LoVo (cell line): Measurements from ENCODE around the gene SCRN3.
"Not testable (repeated sequence)": the region's sequence is repeated elsewhere in the genome, so short reads cannot be mapped to it uniquely, and the experiment has no call there.

ENCODE experiments used
- DNase-seq: peaks from one replicate; pipeline ENCODE4 v3.0.0-alpha.2; 2016; ENCODE audit warnings: low spot score

Gene SCRN3, protein sequence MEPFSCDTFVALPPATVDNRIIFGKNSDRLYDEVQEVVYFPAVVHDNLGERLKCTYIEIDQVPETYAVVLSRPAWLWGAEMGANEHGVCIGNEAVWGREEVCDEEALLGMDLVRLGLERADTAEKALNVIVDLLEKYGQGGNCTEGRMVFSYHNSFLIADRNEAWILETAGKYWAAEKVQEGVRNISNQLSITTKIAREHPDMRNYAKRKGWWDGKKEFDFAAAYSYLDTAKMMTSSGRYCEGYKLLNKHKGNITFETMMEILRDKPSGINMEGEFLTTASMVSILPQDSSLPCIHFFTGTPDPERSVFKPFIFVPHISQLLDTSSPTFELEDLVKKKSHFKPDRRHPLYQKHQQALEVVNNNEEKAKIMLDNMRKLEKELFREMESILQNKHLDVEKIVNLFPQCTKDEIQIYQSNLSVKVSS

DNA sequence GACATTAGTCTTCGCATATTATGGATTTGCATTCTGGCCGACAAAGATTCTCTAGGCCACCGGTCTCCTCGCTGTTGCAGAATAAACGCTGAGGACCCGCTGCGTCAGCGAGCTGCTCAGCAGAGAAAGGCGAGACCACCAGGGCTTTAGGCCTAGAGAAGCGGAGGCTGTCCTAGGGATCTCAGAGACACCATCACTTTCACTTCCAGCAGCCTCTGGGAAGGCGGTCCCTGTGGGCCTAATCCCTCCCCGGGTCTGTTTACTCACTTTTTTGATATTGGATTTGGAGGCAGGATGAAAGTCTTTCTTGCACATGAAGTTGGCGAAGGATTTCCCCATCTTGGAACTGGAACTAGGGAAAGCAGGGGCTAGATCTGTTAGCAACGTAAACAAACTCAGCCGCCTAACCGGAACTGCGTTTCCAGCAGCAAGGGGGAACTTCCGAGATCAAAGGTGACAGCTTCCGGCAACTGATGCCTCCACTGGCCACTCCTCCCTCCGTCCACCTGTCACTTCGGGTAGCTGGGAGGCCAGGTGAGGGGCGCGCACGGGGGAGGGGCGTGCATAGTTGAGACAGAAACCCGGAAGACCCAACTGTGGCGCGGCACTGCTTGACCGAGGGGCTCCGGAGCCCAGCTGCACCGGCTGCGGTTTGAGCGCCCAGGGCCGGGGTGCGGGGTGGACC lies at the start of gene SCRN3:
Gene SCRN3, plus strand, starts transcription at position 447 of the 685 bp plus-strand sequence. CDS start 2,554 bp downstream, outside the sequence.
- peak; percentile 85 for DNase-seq

DNA sequence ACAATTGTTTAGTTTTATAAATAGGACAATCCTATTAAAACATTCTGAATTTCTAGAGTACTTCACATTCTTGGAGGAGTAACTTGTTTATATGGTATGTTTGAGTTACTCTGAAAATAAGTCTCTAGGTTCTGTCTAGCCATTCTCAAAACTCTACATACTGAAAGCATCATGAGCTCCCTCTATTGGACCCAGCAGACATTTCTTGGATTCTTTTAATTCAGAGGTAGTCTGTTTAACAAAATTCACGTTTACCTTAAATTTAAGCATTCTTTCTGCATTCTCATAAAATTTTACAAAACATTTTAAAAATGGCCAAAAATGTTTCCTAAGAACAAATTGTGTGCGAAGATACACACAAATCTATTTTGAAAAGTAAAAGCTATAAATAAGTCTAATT lies 45.5 kb upstream of the SCRN3 start:
- DNase-seq, result peak; percentile 8

DNA sequence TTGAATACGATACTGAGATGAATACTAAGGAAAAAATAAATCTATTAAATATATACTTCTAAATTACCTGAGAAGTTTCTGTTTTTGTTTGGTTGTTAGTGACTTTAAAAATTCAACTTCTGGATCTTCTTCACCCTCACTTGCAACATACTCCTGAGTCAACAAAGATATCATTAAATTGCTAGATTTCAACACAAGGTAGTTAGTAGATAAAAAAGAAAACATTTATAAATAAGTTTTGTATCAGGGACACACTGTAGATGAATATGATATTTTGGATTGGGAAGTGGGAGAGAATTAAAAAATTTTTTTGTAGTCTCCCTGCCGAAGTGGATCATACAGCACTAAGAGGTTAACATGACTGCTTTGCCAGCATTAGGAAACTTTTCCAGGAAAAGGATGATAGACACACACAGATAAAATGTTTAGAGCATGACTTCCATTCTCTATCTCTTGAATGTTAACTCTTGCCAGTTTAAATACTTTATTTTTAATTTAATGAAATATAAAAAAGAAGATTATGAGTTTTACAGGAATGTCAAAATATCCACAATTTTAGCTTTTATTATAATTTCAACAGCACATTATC lies 44.8 kb upstream of the SCRN3 start:
- no peak for DNase-seq

DNA sequence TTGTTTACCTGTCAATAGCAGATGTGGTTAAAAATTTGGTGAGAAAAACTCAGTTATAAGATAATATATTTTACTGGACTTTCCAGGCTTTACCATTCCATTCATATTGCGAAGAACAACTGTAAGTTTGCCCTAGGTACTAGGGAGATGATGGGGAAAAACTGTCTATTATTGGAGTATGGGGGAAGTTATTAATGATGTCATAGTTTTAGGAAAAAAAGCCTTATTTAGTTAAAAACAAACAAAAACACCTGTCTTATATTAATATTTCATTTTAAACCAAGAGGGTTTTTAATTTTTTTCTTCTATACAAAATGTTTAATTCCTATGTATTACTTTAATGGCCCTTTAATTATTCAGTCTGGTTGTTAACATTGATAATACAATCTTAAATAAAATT lies 42.5 kb upstream of the SCRN3 start:
- no peak for DNase-seq

DNA sequence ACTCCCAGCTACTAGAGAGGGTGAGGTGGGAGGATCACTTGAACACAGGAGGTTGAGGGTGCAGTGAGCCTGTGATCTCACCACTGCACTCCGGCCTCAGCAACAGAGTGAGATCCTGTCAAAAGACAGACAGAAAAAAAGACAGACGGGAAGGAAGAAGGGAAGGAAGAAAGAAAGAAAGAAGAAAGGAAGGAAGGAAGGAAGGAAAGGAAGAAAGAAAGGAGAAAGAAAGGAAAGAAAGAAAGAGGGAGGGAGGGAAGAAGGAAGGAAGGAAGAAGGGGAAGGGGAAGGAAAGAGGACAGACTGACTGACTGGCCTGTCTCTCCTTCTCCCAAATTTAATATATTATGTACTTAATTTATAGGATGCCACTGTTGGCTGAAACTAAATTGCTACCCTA lies 39.2 kb upstream of the SCRN3 start:
- DNase-seq, result no peak

DNA sequence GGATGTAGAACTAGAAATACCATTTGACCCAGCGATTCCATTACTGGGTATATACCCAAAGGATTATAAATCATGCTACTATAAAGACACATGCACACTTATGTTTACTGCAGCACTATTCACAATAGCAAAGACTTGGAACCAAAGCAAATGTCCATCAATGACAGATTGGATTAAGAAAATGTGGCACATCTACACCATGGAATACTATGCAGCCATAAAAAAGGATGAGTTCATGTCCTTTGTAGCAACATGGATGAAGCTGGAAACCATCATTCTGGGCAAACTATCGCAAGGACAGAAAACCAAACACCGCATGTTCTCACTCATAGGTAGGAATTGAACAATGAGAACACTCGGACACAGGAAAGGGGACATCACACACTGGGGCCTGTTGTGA lies 35.9 kb upstream of the SCRN3 start:
- DNase-seq, result not testable (repeated sequence)

DNA sequence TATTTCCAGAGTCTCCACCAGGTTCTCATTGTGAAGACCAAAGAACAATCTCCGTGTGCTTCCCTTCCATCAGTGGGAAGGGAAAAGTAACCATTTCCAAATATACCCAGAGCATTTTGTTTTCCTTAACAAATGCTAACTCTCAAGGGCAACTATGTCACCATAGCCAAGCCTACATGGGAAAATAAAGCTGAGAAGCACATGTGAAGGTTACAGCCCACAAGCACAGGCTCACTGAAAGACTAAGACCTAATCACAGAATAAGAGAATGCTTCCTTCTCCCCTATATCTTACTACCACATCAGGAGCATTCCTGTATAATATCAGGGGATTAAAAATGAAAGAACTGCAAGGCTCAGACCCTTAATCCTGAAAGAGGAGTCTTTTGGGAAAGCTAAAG lies 32.6 kb upstream of the SCRN3 start:
- no peak for DNase-seq

DNA sequence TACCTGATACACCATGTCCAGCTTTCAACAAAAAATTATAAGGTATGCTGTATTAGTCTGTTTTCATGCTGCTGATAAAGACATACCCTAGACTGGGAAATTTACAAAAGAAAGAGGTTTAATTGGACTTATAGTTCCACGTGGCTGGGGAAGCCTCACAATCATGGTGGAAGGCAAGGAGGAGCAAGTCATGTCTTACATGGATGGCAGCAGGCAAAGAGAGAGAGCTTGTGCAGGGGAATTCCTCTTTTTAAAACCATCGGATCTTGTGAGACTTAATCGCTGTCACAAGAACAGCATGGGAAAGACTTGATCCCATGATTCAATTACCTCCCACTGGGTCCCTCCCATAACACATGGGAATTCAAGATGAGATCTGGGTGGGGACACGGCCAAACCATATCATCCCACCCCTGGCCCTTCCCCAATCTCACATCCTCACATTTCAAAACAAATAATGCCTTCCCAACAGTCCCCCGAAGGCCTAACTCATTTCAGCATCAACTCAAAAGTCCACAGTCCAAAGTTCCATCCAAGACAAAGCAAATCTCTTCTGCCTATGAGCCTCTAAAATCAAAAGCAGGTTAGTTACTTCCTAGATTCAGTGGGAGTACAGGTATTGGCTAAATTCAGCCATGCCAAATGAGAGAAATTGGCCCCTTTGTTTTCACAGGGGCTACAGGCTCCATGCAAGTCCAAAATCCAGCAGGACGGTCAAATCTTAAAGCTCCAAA lies 31.9 kb upstream of the SCRN3 start:
- DNase-seq, result not testable (repeated sequence)

DNA sequence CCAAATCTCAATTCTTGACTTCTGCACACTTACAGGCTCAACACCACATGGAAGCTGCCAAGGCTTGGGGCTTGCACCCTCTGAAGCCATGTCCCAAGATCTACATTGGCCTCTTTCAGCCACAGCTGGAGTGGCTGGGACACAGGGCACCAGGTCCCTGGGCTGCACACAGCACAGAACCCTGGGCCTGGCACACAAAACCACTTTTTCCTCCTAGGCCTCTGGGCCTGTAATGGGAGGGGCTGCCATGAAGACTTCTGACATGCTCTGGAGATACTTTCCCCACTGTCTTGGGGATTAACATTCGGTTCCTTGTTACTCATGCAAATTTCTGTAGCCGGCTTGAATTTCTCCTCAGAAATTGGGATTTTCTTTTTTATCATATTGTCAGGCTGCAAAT lies 30.9 kb upstream of the SCRN3 start:
- no peak for DNase-seq

DNA sequence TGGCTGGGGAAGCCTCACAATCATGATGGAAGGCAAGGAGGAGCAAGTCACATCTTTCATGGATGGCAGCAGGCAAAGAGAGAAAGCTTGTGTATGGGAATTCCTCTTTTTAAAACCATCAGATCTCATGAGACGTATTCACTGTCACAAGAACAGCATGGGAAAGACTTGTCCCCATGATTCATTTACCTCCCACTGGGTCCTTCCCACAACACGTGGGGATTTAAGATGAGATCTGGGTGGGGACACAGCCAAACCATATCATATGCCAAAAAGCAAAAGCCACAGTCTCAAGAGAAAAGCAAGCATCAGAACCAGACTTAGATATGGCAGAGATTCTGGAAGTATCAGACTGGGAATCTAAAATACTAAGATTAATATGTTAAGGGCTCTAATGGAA lies 30.0 kb upstream of the SCRN3 start:
- DNase-seq, result no peak

DNA sequence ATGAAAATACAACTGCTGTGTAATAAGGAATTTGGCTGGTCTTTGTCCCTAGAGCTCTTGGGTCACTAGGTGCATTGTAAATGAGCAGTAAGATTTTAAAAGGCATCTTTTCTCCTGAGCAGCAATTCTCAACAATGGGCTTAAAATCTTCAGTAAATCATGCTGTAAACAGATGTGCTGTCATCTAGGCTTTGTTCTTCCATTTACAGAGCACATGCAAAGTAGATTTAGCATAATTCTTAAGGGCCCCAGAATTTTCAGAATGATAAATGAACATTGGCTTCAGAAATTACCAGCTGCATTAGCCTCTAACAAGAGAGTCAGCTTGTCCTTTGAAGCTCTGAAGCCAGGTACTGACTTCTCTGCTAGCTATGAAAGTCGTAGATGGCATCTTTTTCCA lies 26.8 kb upstream of the SCRN3 start:
- DNase-seq, result no peak

DNA sequence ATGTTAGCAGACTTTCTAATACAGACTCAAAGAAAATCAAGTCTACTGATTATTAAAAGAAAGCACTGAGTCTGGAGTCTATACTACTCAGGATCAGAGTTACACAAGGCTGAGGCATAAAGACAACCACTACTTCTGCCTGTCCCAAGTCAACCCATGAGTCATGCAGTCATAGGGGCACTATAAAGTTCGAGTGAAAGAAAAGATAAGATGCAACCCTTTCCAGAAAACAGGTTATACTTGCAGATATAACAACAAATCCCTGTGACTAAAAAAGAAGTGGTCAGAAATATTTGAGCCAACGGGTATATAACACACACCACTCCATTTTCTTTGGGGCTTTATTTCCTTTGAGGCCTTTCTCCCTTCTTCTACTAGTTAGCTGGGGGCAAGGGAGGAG lies 18.6 kb upstream of the SCRN3 start:
- no peak for DNase-seq

DNA sequence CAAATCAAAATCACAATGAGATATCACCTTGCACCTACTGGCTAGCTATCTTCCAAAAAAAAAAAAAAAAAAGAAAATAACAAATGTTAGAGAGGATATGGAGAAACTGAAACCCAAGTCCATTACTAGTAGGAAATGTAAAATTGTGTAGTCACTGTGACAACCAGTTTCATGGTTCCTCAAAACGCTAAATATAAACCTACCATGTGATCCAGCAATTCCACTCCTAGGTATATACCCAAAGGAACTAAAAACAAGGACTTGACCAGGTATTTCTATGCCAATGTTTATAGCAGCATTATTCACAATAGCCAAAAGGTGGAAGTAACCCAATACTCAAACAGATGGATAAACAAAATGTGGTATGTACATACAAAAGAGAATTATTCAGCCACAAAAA lies 11.7 kb upstream of the SCRN3 start:
- no peak for DNase-seq

DNA sequence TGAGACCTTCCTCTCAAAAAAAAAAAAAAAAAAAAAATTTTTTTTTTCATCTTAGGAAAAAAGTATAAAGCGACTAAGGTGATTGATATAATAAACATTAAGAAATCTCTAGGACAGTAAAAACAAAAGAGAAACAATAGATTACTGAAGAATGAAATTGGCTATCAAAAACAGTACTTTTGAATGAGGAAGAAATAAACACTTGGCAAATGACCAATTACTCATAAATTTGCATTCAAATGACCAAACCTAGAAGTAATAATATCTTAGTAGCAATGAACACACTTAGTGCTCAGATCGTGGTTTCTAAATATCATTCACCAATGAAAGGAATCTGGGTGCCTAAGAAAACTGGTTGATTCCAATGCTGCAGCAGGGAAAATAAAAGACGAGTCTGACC lies 10.3 kb upstream of the SCRN3 start:
- no peak for DNase-seq

DNA sequence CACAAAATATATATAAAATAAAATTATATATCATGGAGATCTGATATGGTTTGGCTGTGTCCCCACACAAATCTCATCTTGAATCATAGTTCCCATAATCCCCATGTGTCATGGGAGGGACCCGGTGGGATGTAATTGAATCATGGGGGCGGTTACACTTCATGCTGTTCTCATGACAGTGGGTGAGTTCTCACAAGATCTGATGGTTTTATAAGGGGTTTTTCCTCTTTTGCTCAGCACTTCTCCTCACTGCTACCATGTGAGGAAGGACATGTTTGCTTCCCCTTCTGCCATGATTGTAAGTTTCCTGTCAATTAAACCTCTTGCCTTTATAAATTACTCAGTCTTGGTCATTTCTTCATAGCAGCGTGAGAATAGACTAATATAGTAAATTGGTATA lies 6.8 kb upstream of the SCRN3 start:
- not testable (repeated sequence) for DNase-seq

DNA sequence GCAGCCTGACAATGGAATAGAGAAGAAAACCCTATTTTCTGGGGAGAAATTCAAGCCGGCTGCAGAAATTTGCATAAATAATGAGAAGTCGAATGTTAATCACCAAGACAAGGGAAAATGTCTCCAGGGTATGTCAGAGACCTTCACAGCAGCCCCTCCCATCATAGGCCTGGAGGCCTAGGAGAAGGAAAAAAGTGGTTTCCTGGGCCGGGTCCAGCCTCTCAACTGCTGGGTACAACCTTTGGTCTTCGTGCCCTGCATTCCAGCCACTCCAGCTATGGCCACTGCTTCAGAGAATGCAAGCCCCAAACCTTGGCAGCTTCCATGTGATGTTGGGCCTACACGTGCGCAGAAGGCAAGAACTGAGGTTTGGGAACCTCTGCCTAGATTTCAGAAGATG lies 6.0 kb upstream of the SCRN3 start:
- no peak for DNase-seq

DNA sequence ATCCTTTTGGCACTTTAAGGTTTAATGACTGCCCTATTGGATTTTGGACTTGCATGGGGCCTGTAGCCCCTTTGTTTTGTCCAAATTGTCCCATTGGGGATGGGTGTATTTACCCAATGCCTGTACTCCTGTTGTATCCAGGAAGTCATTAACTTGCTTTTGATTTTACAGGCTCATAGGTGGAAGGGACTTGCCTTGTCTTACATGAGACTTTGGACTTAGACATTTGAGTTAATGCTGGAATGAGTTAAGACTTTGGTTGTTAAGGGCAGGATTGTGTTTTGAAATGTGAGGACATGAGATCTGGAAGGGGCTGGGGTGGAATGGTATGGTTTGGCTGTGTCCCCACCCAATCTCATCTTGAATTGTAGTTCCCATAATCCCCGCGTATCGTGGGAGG lies 5.2 kb upstream of the SCRN3 start:
- DNase-seq, result not testable (repeated sequence)

DNA sequence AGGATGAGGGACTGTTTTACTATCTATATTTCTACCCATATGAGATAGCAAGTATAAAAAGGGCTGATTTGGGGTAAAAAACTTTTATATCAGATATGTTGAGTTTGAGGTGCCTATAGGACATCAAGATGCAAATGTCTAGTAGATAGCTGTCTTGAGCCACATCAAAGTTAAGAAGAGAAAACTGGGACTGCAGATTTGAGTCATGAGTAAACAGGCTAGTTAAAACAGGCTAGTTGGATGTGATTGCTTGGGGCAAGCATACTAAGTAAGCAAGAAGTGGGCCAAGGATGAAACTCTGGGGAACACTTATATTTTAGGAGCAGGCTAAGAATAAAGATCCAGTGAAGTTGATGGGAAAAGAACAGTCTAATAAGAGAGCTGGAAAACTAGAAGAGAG lies 2.8 kb upstream of the SCRN3 start:
- no peak for DNase-seq

DNA sequence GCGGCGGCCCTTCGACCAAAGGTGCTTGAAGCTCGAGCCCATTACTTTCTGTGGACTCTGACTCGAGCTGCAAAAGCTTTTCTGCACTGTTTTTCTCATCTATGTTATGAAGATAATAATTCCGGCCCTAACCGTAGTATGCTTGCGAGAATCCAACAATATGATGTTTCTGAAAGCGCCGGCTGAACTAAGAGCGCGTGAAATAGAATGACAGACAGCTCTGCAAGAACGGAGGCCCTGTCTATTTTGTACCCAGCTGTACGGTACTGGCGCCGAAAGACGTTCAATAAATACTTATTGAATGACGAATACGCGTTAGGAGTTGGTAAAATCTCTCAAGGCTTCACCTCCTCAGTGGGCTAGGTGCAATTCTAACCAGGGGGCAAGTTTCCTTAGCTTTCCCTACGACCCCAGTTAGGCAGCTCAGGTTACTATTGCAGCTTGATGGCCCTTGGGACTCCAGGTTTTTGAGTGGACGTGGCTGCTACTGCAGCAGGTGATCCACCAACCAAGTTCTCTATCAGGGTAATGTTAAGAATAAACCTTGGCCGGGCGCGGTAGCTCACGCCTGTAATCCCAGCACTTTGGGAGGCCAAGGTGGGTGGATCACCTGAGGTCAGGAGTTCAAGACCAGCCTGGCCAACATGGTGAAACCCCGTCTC lies 570 bp downstream of the SCRN3 start:
- DNase-seq, result peak; percentile 37

DNA sequence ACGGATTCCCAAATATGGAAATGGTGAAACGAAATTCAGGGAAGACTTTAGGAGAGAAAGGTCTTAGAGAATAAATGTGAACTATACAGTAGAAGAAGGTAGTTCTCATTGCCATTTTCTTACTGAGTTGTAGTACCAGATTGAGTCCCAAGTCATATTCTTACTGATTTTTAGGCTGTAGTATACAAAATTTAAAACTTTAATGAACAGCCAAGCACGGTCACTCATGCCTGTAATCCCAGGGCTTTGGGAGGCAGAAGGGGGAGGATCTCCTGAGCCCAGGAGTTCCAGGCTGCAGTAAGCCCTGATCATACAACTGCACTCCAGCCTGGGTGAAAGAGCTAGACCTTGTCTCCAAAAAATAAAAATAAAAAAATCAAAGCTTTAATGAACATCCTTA lies 2.2 kb downstream of the SCRN3 start:
- DNase-seq, result no peak

DNA sequence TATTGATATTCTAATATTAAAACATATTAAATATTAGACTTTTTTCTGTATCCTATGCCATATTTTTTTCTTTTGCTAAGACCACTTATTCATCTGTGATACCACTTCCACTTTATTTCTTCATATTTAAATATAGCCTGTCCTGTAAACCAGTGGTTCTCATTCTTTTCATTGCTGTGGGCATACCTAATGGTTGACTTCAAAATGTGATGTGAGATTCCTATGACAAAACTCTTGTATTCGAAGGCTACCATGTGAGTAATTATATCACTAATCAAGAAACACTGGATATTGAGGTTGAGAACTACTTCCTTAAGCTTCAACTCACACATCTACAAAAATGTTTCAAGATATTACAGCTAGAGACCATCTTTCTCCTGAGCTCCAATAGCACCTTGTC lies 3.6 kb downstream of the SCRN3 start:
- no peak for DNase-seq

DNA sequence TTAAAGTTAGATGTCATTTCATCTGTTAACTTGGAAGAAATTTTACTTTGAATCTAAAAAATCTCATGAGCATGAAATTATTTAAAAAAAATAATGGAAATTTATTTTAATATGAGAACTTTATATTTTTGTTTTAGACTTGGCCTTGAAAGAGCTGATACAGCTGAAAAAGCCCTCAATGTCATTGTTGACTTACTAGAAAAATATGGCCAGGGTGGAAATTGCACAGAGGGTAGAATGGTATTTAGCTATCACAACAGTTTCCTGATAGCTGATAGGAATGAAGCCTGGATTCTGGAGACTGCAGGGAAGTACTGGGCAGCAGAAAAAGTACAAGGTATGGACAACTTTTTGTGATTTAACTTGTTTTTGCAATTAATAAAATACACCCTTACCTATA lies 5.3 kb downstream of the SCRN3 start:
- no peak for DNase-seq
